Measurements from ENCODE around the gene RBM33. TPM values are rescaled to one million over a fixed set of nuclear protein-coding genes. Genes with fewer than 3 reads are reported as not detected.

The RBM33 gene
- total and polyA plus RNA-seq, 10 of the 15 experiments (the other 5 are each of a cell fraction or from before 2014, with no cell fraction given), result 4.7 to 67.2 (median 24.3) TPM

DNA sequence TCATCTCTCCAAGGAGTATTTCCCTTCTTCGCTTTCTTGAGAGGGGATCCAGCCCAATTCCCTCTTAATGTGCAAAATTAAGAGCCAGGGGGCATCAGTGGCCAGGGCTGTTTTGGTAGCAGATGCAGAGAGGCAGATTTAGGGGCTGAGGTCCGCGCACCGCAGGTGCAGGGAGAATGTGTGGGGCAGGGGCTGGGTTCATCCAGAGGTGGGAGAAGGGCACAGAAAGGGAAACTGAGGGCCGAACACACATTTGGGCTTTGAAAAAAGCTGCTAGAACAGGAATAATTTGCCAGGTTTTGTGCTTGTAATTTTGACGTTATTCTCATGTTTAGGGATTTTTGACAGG is 174.3 kb downstream of the RBM33 start:
- no peak for ATAC-seq
- Histone ChIP-seq H3K27me3 (replicated peaks in 1 of 2; ENCODE audit: control insufficient read depth in 2 of 2, insufficient read depth in 2 of 2, low read length in 1 of 2) (peaks cover 0 to 2% of the 10 kb centered on the region in 2 experiments; a peak in 2 of 4 replicates), H3K79me2 (ENCODE audit: control insufficient read depth, insufficient read depth, low read length) (no peaks in the 10 kb centered on the region), H3K9ac (ENCODE audit: control insufficient read depth, insufficient read depth, low read length) (no peak overlapping the region), H2AFZ (ENCODE audit: control insufficient read depth, low read depth, low read length) (no peak overlapping the region), H3K4me1 (ENCODE audit: control insufficient read depth, insufficient read depth, low read length) (no peaks in the 10 kb centered on the region), H3K4me3 (no peak overlapping the region), H3K36me3 (ENCODE audit: control insufficient read depth in 2 of 2, insufficient read depth in 2 of 2, low read length in 1 of 2) (no peaks in the 10 kb centered on the region), H3K9me3 (replicated peaks; ENCODE audit: control insufficient read depth, insufficient read depth, low read length) (no peaks in the 10 kb centered on the region; the same call in 2 of the 3 replicates), H4K20me1 (ENCODE audit: control insufficient read depth, insufficient read depth) (no peaks in the 10 kb centered on the region), H3K27ac (ENCODE audit: control insufficient read depth, insufficient read depth) (no peak overlapping the region), H3K4me2 (ENCODE audit: control insufficient read depth, insufficient read depth) (no peak overlapping the region)
- ChIA-PET RAD21 (ENCODE audit: unreplicated experiment) (no interaction called here), CTCF (no interaction called here), POLR2A (no interaction called here), SMC1A (ENCODE audit: uncharacterized antibody, unreplicated experiment) (no interaction called here)
- no peak for DNase-seq (ENCODE audit: low read depth, low spot score)
- no peak for TF ChIP-seq NFXL1 (IDR thresholded peaks at IDR 0.05; ENCODE audit: borderline replicate concordance)
- TF ChIP-seq TCF3 (IDR thresholded peaks at IDR 0.05; ENCODE audit: borderline replicate concordance, insufficient read depth, low read depth, low read length), result no peak
- TF ChIP-seq, protein P1, sequence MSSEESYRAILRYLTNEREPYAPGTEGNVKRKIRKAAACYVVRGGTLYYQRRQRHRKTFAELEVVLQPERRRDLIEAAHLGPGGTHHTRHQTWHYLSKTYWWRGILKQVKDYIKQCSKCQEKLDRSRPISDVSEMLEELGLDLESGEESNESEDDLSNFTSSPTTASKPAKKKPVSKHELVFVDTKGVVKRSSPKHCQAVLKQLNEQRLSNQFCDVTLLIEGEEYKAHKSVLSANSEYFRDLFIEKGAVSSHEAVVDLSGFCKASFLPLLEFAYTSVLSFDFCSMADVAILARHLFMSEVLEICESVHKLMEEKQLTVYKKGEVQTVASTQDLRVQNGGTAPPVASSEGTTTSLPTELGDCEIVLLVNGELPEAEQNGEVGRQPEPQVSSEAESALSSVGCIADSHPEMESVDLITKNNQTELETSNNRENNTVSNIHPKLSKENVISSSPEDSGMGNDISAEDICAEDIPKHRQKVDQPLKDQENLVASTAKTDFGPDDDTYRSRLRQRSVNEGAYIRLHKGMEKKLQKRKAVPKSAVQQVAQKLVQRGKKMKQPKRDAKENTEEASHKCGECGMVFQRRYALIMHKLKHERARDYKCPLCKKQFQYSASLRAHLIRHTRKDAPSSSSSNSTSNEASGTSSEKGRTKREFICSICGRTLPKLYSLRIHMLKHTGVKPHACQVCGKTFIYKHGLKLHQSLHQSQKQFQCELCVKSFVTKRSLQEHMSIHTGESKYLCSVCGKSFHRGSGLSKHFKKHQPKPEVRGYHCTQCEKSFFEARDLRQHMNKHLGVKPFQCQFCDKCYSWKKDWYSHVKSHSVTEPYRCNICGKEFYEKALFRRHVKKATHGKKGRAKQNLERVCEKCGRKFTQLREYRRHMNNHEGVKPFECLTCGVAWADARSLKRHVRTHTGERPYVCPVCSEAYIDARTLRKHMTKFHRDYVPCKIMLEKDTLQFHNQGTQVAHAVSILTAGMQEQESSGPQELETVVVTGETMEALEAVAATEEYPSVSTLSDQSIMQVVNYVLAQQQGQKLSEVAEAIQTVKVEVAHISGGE (CRISPR knock-in tag; IDR thresholded peaks at IDR 0.05), result no peak
- TF ChIP-seq BHLHE40 (IDR thresholded peaks at IDR 0.05; ENCODE audit: borderline replicate concordance in 1 of 2, low read depth in 2 of 2, low read length in 1 of 2), result no peak
- TF ChIP-seq GATAD2B (conservative IDR thresholded peaks at IDR 0.05; ENCODE audit: low read depth), result no peak
- no peak for TF ChIP-seq HDAC6 (IDR thresholded peaks at IDR 0.05; ENCODE audit: unreplicated experiment)
- no peak for TF ChIP-seq NBN (IDR thresholded peaks at IDR 0.05)
- in situ Hi-C loops (cut with MboI) (loop anchor here (5.0 to 25.0 kb wide), 3 partner anchors 654 to 1444 kb away; no protein-coding TSS in a partner anchor), intact Hi-C loops (cut with micrococcal nuclease; ENCODE audit: unreplicated experiment) (loop anchor here (10.0 kb wide), 2 partner anchors 336 to 826 kb away; partner anchors contain the start of gene RNF32)
- FAIRE-seq, result no peak
- no TSS peak for BruUV-seq (replicated peaks)
- 63% methylated on average over 5 of the region's 6 CpGs for WGBS (ENCODE audit: insufficient coverage, insufficient replicate concordance, low lambda C conversion rate, missing lambda C conversion rate)
